ENCODE data around the gene PARP1.

Gene PARP1

GRCh38 chr1:226403201-226404034, 4.5 kb downstream of the PARP1 start:
- H3K36me3 ChIP-seq (ENCODE audit: control insufficient read depth, low read depth, low read length): peaks cover 41% of the 10 kb centered on the region

GRCh38 chr1:226402739-226403165, 5.1 kb downstream of the PARP1 start:
- H3K4me1 ChIP-seq (ENCODE audit: control insufficient read depth, low read depth, low read length): peaks cover 38% of the 10 kb centered on the region
- H3K36me3 ChIP-seq (ENCODE audit: control insufficient read depth, low read depth, low read length): peaks cover 45% of the 10 kb centered on the region
- H3K9me3 ChIP-seq (ENCODE audit: control insufficient read depth, low read depth, low read length): no peaks in the 10 kb centered on the region
- H3K27ac ChIP-seq (ENCODE audit: low read length): peak overlapping the region; percentile 15
- H3K9ac ChIP-seq (ENCODE audit: low read length): no peak overlapping the region
- H3K27me3 ChIP-seq (ENCODE audit: control insufficient read depth, insufficient read depth, low read length): no peaks in the 10 kb centered on the region
- H3K4me3 ChIP-seq (ENCODE audit: low read length): no peak overlapping the region

More at GRCh38 chr1:226403201-226404034, 4.5 kb downstream of the PARP1 start:
- peak overlapping the region; percentile 88 for H3K4me3 ChIP-seq (ENCODE audit: low read length)
- H3K9me3 ChIP-seq (ENCODE audit: control insufficient read depth, low read depth, low read length): no peaks in the 10 kb centered on the region
- no peaks in the 10 kb centered on the region for H3K27me3 ChIP-seq (ENCODE audit: control insufficient read depth, insufficient read depth, low read length)
- H3K27ac ChIP-seq (ENCODE audit: low read length): peak overlapping the region; percentile 15
- H3K4me1 ChIP-seq (ENCODE audit: control insufficient read depth, low read depth, low read length): peaks cover 38% of the 10 kb centered on the region
- H3K9ac ChIP-seq (ENCODE audit: low read length): peak overlapping the region; percentile 83

GRCh38 chr1:226401355-226402303, 6.3 kb downstream of the PARP1 start:
- H3K36me3 ChIP-seq (ENCODE audit: control insufficient read depth, low read depth, low read length): peaks cover 45% of the 10 kb centered on the region
- H3K9ac ChIP-seq (ENCODE audit: low read length): no peak overlapping the region
- no peaks in the 10 kb centered on the region for H3K9me3 ChIP-seq (ENCODE audit: control insufficient read depth, low read depth, low read length)
- H3K27ac ChIP-seq (ENCODE audit: low read length): no peak overlapping the region
- no peaks in the 10 kb centered on the region for H3K27me3 ChIP-seq (ENCODE audit: control insufficient read depth, insufficient read depth, low read length)
- no peak overlapping the region for H3K4me3 ChIP-seq (ENCODE audit: low read length)
- peaks cover 36% of the 10 kb centered on the region for H3K4me1 ChIP-seq (ENCODE audit: control insufficient read depth, low read depth, low read length)

GRCh38 chr1:226400519-226401354, 7.2 kb downstream of the PARP1 start:
- Histone ChIP-seq H3K9me3 (ENCODE audit: control insufficient read depth, low read depth, low read length) (no peaks in the 10 kb centered on the region), H3K36me3 (ENCODE audit: control insufficient read depth, low read depth, low read length) (peaks cover 47% of the 10 kb centered on the region), H3K27me3 (ENCODE audit: control insufficient read depth, insufficient read depth, low read length) (no peaks in the 10 kb centered on the region), H3K4me1 (ENCODE audit: control insufficient read depth, low read depth, low read length) (peaks cover 27% of the 10 kb centered on the region), H3K27ac (ENCODE audit: low read length) (no peak overlapping the region), H3K9ac (ENCODE audit: low read length) (no peak overlapping the region), H3K4me3 (ENCODE audit: low read length) (no peak overlapping the region)

- H3K27ac ChIP-seq (ENCODE audit: low read length): no peak overlapping the region
- no peak overlapping the region for H3K4me3 ChIP-seq (ENCODE audit: low read length)
- no peaks in the 10 kb centered on the region for H3K9me3 ChIP-seq (ENCODE audit: control insufficient read depth, low read depth, low read length)
- no peak overlapping the region for H3K9ac ChIP-seq (ENCODE audit: low read length)
- peaks cover 72% of the 10 kb centered on the region for H3K36me3 ChIP-seq (ENCODE audit: control insufficient read depth, low read depth, low read length)
- H3K27me3 ChIP-seq (ENCODE audit: control insufficient read depth, insufficient read depth, low read length): no peaks in the 10 kb centered on the region
- peaks cover 9% of the 10 kb centered on the region for H3K4me1 ChIP-seq (ENCODE audit: control insufficient read depth, low read depth, low read length)
Measured at GRCh38 chr1:226397955-226398636, 9.8 kb downstream of the PARP1 start.

GRCh38 chr1:226397011-226397926, 10.6 kb downstream of the PARP1 start:
- Histone ChIP-seq H3K9ac (ENCODE audit: low read length) (no peak overlapping the region), H3K9me3 (ENCODE audit: control insufficient read depth, low read depth, low read length) (no peaks in the 10 kb centered on the region), H3K4me1 (ENCODE audit: control insufficient read depth, low read depth, low read length) (peaks cover under 1% of the 10 kb centered on the region), H3K27me3 (ENCODE audit: control insufficient read depth, insufficient read depth, low read length) (no peaks in the 10 kb centered on the region), H3K36me3 (ENCODE audit: control insufficient read depth, low read depth, low read length) (peaks cover 74% of the 10 kb centered on the region), H3K4me3 (ENCODE audit: low read length) (no peak overlapping the region), H3K27ac (ENCODE audit: low read length) (no peak overlapping the region)

- Histone ChIP-seq H3K4me1 (ENCODE audit: control insufficient read depth, low read depth, low read length) (no peaks in the 10 kb centered on the region), H3K4me3 (ENCODE audit: low read length) (no peak overlapping the region), H3K9ac (ENCODE audit: low read length) (no peak overlapping the region), H3K27me3 (ENCODE audit: control insufficient read depth, insufficient read depth, low read length) (no peaks in the 10 kb centered on the region), H3K9me3 (ENCODE audit: control insufficient read depth, low read depth, low read length) (no peaks in the 10 kb centered on the region), H3K36me3 (ENCODE audit: control insufficient read depth, low read depth, low read length) (peaks cover 74% of the 10 kb centered on the region), H3K27ac (ENCODE audit: low read length) (no peak overlapping the region)
Measured at GRCh38 chr1:226395753-226396152, 12.1 kb downstream of the PARP1 start.

GRCh38 chr1:226394462-226394861, 13.4 kb downstream of the PARP1 start:
- Histone ChIP-seq H3K36me3 (ENCODE audit: control insufficient read depth, low read depth, low read length) (peaks cover 74% of the 10 kb centered on the region), H3K27me3 (ENCODE audit: control insufficient read depth, insufficient read depth, low read length) (no peaks in the 10 kb centered on the region)

GRCh38 chr1:226390681-226391080, 17.2 kb downstream of the PARP1 start:
- Histone ChIP-seq H3K4me1 (ENCODE audit: control insufficient read depth, low read depth, low read length) (no peaks in the 10 kb centered on the region), H3K9ac (ENCODE audit: low read length) (no peak overlapping the region), H3K9me3 (ENCODE audit: control insufficient read depth, low read depth, low read length) (no peaks in the 10 kb centered on the region), H3K36me3 (ENCODE audit: control insufficient read depth, low read depth, low read length) (peaks cover 96% of the 10 kb centered on the region), H3K27ac (ENCODE audit: low read length) (no peak overlapping the region), H3K4me3 (ENCODE audit: low read length) (no peak overlapping the region), H3K27me3 (ENCODE audit: control insufficient read depth, insufficient read depth, low read length) (no peaks in the 10 kb centered on the region)

More at GRCh38 chr1:226394462-226394861, 13.4 kb downstream of the PARP1 start:
- Histone ChIP-seq H3K27ac (ENCODE audit: low read length) (no peak overlapping the region), H3K9me3 (ENCODE audit: control insufficient read depth, low read depth, low read length) (no peaks in the 10 kb centered on the region), H3K4me3 (ENCODE audit: low read length) (no peak overlapping the region), H3K4me1 (ENCODE audit: control insufficient read depth, low read depth, low read length) (no peaks in the 10 kb centered on the region), H3K9ac (ENCODE audit: low read length) (no peak overlapping the region)

GRCh38 chr1:226388131-226388530, 19.8 kb downstream of the PARP1 start:
- Histone ChIP-seq H3K27ac (ENCODE audit: low read length) (no peak overlapping the region), H3K36me3 (ENCODE audit: control insufficient read depth, low read depth, low read length) (peaks cover 97% of the 10 kb centered on the region), H3K27me3 (ENCODE audit: control insufficient read depth, insufficient read depth, low read length) (no peaks in the 10 kb centered on the region), H3K4me1 (ENCODE audit: control insufficient read depth, low read depth, low read length) (no peaks in the 10 kb centered on the region), H3K9ac (ENCODE audit: low read length) (no peak overlapping the region), H3K4me3 (ENCODE audit: low read length) (no peak overlapping the region), H3K9me3 (ENCODE audit: control insufficient read depth, low read depth, low read length) (no peaks in the 10 kb centered on the region)

All from iPS-18a (cell line).